NCI-H446 treated with DMSO at 0.1 percent for 48 hours (cell line): ENCODE measurements around the gene FYN.

Experiments used
- DNase-seq: peaks from one replicate; lab custom pipeline; 2025; lab: John Stamatoyannopoulos, UW

The FYN gene

DNA sequence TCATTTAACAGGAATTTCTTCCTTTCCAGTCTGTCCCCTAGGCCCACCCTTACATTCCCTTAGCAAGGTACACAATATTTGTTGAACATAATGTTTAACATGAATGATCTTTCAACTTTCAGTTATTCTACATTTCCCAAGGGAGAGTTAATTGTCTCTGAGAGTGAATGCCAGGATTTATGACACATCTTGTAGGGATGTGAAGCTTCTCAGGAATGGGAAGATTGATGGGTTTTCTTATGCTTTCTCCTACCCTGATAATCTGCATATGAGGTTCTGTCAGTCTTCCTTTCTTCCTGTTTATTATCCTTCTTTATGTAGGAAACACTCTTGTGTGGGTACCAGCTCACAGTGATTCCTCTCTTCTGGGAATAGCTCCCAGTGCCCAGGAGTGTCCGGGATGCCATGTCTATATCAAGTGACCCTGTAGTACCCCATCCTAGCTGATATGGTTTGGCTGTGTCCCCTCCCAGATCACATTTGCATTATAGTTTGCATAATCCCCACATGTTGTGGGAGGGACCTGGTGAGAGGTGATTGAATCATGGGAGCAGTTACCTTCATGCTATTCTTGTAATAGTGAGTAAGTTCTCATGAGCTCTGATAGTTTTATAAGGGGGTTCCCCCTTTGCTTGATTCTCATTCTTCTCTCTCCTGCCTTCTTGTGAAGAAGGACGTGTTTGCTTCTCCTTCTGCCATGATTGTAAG is 7.1 kb upstream of the FYN start:
- no peak for DNase-seq

DNA sequence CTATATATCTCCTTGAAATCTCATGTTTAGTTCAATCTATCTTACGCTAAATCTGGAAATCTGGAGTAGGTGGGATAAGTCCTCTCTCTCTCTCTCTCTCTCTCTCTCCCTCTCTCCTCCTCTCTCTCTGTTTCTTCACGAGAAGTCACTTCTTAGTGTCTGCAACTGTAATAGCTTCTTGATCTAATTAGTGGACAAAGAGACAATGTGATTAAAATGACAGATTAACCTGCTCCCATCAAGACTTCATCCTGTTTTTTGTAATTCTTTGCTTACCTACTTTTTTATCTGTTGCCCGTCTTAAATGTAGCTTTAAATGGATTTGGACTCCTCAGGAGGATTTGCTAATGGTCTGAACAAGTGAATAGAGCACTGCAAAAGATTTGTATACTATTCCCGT is 2.5 kb upstream of the FYN start:
- no peak for DNase-seq

DNA sequence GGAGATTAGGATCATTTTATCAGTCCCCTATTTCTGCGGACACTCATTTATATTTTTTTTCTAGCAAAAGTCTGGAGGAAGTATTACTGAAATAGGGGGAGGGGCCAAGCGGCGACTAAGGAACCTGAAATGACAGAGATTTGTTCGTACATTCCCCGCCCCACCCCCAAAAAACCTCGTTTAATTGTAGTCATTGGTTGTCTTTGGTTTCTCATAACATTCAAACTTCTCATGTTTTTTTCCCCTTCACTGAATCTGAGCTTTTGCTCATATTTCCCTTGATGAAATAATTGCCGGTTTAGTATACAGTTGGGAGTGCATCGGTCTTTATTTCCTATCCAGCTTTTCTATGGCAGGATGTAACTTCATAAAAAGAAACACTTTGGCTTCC is 768 bp upstream of the FYN start:
- DNase-seq = no peak

DNA sequence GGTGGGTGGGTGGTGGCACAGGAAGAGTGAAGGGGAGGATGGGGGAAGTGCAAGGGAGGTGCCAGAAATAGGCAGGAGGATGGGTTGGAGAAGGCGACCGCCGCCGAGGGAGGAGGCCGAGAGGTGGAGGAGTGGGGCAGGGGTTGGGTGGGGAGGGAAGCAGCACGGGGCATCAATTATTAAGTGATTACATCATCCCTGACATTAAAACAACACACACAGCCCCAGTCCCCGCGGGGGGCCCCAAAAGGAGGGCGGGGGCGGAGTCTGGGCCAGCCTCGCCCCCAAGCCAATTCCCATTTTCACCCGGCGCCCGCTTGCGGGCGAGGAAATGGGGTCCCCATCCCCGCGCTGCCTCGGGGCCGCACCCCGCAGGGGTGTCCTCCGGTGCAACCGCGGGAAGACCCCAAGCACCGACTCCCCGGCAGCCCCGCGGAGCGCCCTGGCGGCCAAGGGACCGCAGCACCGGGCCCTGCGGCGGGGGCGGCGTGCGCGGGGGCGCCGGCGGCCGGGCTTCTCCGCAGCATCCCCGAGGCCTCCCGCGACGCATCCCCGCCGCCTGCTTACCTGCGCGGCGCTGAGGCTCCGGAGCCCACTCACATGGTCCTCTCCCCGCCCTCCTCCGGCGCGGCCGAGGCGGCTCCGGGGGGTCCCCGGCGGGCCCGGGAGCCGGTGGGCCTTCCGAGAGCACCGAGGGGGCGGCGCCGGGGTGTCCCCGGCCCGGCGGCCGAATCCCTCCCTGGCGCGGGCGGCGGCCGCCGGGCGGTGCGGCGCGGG is 663 bp downstream of the FYN start:
- no peak for DNase-seq

DNA sequence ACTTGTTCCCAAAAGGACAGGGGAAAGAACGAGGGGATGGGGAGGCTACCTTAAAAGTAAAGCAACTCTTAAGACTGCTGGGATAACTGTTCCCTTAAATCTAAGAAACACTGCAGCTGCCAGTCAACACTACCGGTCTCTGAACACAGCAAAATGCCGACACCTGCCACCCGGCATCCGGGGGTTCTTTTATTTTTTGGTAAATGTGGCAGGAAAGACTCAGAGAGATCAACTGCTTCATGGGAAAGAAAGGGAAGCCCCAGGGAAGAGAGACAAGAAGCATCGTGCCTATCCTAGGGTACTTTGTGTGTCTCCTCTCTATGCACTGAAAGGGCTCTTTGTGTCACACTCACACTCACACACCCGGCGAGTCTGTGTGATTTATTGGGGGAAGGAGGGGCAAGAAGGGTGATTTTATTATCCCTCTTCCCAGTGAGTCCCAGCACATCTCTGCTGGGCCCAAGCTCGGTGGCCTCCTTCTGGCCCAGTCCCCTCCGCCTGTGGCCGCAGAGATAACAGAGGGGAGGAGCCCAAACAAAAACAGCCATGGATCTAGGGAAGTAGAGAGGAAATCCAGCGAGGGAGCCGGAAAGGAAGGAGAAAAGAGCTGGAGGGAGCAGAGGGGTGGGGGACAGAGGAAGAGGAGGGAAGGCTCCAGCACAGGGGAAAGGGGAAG is 1.4 kb downstream of the FYN start:
- no peak for DNase-seq

DNA sequence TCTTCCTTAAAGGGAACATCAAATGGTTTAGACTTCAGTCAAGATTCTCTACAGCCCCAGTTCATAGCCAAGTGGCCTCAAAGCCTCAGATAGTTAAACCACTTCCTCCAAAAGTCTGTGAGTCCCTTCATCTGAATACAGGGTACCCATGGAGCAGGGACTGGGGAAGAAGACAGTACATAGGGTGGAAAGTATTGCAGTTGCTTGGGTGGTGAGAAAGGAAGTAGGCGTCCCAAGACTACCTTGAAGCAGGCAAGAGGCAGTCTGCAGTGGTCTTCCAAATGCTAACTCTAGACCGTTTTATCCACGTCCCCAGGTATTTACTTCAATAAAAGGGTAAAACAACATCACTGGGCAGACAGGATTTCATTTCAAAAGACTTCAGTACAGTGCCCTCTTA is 2.0 kb downstream of the FYN start:
- no peak for DNase-seq

DNA sequence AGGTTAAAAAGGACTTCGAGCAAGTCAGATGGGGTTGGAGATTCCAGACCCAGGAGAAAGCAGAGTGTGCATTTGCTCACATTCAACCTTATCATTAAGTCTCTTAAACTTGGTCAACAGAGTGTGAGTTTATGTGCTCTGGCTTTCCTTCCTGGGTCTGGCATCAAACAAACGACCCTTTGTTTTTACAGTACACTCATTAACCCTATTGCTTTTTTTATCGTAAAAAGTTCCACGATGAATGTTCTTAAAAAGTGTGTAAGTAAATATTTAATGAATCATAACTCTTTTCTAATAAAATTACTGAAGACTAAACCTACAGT is 2.5 kb downstream of the FYN start:
- DNase-seq = no peak

DNA sequence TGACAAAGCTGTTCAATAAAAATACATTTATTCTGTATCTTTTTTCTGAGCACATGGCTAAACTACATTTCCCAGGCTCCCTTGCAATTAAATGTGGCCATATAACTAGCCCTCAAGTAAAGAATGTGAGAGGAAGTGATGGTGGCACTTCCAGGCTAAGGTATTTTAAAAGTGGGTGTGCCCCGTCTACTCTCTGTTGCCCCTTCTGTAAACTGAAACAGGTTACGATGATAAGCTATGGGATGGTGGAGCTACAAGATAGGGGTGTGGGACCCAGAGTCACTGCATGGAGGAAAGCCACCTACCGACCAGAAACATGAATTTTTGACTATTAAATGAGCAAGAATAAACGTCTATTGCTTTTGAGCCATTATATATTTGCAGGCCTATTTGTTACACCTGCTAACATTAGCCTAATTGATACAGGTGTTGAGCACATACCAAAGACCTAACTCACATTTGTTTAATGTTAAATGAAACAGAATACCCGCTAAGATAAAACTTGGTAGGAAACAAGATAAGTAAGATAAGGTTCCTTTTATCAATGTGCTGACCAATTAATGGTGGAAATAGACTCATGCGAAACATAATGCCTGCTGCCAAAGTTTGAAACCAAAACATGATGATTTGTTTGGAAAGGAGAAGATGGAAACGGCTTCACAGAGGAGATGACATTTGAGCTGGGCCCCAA is 3.1 kb downstream of the FYN start:
- DNase-seq = no peak

DNA sequence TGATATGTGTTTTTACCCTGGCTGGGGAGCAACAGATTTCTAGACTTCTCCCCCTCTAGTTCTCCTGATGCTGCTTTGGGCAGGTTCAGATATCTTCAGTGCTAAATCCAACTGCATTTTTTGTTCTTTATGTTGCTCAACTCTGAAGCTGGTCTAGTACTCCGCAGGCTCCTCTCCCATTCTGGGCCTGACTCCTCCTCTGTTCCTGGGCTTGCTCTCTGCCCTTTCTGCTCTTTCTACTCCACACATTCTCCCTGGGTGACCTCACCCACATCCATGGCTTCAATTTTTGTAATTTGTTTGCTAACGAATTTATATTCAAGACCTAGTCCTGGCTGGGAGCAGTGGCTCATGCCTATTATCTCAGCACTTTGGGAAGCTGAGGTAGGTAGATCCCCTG is 6.4 kb downstream of the FYN start:
- DNase-seq = no peak

DNA sequence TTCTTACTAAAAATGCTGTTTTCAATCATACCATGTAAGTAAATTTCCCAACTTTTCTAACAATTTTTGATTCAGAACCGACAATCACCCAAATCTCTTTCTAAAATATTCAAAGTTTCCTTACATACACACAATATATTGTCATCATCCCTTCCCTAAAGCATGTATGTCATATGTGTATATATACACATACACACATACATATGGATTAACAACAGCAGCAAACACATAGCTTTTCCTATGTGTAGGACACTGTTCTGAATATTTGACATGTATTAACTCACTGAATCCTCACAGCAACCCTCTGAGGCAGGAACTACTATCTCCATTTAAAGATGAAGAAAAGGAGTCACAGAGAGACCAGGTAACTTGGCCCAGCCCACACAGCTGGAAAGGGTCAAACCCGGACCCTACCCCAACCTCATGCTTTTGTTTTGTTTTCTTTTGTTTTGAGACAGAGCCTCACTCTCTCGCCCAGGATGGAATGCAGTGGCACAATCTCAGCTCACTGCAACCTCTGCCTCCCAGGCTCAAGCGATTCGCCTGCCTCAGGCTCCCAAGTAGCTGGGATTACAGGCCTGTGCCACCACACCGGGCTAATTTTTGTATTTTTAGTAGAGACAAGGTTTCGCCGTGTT is 7.2 kb downstream of the FYN start:
- no peak for DNase-seq

DNA sequence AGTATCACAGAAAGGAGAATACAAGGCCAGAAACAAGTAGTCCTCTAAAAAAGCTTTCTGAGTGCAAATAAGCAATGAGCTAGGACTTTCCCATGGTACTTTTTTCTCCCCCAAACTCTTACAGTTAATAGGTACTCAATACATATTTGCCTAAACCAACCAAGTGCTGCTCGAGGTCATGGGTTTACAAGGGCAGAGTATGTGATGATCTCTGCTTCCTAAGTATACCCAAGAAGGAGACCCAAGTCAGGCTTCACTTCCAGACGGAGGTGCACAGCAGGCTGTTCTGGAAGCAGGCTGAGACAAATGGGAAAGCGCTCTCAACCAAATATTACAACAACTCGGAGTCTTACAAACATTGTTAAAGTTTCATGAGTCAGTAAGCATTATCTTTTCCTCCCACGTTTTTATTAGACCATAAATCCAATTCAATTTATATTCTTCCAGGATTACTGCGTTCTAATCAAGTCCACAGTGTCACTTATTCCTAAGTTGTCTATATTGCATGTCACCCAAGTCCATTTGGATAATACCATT is 8.1 kb downstream of the FYN start:
- no peak for DNase-seq

DNA sequence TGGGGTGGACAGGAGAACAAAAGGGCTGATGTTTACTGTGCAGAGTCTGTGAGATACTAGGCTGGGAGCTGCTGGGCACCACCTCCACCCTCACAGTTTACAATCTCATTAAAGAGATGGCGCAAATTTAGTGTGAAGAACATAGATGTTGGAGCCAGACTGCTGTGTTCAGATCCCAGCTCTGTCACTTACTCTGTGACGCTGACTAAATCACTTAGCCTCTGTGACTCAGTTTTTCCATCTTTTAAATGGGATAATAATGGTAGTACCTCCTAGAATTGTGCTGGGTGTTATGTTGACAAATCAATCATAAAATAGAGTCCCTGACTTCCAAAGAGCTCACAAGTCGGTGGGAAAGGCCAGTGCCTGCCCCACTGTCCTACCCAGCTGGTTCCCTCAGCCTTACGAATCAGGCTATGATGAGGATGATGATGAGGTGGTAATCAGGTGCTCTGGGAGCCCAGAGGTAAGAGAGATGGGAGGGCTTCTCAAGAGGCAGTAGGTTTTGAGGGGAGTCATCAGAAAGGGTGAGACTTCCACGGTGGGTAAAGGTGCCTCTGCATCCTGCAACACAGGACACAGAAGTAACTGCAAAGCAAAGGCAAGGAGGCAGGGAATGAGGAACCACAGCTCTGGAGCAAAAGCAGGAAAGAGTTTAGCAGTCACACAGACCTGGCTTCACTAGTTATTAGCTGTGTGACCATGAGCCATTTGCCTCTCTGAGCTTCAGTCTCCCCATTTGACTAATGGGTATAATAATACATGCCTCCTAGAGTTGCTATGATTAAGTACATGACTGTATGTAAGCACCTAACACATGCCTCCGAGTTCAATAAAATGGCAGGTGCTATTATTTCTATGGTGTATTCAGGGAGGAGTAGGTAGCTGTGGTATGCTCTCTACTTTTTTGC is 8.9 kb downstream of the FYN start:
- no peak for DNase-seq

DNA sequence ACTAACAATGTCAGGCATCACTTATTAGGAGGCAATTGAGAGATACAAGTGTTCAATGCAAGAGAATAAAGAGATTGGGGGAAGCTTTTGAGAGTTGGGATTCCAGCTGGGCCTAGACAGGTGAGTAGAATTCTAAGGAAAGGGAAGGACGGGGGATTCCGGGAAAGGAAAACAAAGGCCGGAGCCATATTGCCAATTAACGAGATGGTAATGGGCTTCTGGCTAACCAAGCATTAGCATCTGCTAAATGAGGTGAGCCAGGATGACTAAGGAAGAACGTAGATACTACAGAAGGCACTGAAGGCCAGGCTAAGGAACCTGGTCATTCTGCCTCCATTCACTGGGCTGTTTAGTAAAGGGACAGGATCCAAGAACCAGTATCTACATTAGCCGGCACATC is 10.5 kb downstream of the FYN start:
- DNase-seq = no peak

DNA sequence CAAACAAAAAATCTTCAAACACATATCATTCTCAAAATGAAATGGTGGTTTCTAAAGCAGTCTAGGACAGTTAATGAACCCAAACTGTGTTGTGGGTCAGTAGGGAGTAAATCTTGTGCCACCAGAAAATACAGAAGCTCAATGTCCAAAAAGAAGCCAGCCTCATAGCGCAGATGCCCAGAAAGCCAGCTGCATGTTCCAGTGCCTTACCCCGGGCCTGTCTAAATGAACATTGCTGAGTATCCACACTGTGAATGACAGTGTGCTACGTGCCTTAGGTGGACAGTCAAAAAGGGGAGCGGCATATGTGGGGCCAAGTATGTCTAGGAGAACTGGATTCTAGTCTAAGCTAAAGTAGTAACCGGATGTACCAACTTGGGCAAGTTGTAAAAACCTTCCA is 10.9 kb downstream of the FYN start:
- DNase-seq = no peak

DNA sequence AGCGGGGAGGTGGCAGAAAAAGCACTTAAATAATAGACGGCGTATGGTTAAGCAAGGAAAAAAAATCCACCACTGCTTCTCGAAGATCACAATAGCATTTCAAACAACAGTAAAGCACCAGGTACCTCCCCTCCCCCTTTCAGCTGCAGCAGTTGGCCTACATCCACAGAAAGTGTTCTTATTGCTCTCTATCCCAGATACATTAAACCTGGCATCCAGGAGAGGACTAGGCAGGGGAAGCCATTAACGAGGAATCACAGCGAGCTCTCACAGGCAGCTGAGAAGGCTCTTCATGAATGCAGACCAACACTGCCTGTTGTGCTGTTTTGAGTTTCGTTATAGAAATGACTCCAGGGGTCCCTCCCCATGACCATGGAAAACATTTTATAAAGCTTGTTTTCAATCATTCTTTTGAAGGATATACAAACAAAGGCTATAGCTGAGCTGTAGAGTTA is 11.8 kb downstream of the FYN start:
- DNase-seq = no peak

DNA sequence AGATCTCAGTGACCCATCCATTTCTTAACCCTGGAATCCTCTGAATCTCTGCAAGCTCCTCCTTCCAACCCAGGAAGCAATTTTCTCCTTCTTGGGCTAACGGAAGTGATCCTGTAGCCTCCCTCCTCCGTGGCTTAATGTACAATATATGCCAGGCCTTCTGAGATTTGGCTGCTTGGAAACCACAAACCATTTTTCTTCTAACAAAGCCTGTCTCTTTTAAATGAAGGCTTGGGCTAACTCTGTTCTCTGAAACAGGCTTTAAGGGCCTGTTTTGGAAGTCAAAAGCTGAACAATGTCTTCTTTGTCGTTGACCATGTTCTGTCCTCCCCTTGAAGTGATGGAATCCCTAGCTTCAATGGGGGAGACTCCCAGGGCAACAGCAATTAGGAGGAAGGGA is 14.9 kb downstream of the FYN start:
- DNase-seq = no peak

DNA sequence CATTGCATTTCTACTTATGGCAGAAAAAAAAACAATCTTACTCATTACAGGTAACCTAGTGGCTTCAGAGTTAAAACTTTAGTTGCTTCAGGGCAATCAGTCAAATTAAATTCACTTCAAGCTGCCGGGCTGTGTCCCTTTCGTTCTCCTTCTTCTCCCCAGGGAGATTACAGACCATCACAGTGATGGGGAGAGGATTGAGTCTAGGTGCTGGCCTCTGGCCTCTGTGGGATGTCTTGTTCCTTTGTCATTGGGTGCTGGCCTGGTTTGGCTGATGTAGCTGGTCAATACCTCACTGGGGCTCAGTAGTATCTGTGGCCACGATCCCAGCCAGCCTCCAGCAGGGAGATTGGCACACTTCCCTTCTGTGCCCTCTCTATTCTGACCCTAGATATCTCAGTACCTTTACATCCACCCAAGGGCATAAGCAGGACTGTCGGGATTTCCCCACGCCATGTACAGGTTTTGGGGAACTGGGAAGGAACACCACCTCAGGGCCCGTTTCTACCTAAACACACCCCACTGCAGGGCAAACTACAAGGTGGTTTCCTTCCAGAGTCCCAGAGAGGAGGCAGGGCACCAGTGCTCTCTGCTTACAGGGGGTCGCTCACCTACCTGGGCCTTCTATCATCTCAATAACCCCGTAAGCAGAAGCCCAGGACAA is 15.4 kb downstream of the FYN start:
- DNase-seq = no peak

DNA sequence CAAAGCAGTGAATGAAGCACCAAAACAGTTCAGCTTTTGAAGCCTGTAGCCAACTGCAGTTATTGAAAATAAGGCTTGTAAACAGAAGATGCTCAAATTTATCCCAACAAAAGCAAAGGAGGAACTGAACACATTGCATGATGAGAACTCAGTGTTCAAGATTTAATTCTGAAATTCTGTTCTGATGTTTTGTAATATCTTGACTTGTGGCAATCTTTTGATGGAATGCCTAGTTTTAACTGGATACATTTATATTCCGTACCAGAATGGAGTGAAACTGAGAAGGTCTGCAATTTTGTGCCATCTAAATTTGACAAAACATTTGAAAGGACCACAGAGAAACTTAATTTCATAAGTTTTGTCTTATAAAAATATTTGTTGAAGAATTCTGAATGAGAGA is 17.5 kb downstream of the FYN start:
- no peak for DNase-seq

DNA sequence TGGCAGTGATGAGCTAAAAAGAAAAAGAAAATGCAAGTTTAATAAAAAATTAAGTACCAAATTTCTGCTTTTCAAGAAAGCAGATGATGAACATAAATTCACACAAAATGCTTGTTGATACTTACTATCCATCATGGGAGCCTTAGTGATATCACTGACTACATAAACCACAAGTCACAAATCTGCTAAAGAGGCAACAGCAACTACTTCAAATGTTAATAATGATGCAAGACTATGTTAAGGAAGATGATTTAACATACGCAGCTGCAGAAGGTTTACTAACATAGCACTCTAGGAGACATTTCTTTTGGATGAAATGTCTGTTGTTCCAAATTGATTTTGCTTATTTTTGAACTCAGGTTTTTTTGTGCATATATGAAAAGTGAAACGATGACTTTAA is 18.6 kb downstream of the FYN start:
- DNase-seq = no peak

DNA sequence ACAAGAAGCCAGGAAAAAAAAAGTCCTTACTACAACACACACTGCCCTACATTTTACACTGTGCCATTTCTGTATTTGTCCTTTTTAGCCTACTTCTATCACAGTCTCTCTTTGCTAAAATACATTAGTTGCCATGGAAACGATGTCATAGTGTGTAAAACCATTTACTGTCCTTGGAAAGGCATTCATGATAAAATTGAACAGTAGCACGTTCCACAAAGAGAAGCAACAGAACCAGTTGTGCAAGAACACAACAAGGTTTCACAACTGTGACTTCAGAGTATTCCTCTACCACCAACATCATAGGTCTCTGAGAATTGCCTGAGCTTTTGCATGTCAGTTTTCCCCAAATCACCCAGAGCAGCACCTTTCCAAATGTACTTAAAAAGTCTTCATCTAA is 20.5 kb downstream of the FYN start:
- DNase-seq = no peak
